Stimulated activated CD4-positive, alpha-beta T cell treated with anti-CD3 and anti-CD28 coated beads, Interleukin-4, amount 100 ng/mL, for 1 hour (primary cell): ENCODE data around the gene TTYH2.

Source experiments
- DNase-seq: peaks from one replicate; pipeline ENCODE4 v3.0.0-alpha.2; 2020

The TTYH2 gene

GRCh38 chr17:74216505-74216904 is 3.1 kb downstream of the TTYH2 start:
- DNase-seq = no peak

DNA sequence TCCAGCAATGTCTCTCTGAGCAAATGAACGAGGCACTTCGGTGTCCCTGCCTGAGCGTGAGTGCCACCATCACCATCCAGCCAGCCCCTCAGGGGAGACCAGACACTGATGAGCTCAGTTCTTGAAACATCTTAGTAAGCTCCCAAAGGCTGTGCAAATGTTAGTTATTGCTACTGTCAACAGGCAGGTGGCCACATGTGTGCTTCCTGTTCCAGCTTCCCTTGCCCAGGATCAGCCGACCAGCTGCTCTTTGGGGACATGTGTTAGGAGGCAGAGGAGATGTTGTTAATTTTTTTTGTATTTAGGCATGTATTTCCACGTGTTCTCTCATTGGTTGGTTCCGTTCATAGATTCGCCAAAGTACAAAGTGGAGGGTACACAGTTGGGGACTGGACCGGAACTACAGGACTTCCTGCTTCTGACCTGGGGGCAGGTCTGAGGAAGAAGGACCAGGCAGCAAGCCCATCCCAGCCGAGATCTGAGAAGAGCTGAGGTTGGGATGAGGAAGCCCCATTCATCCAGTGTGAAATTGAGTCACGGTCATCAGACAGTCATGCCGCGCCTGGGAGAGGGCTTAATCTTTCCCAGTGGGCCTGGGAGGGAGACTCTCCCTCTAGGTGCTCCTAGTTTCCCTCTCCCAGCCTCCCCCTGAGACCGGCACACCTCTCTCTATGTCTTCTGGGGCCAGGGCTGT is 3.8 kb downstream of the TTYH2 start:
- no peak for DNase-seq

GRCh38 chr17:74217888-74218287 is 4.5 kb downstream of the TTYH2 start:
- no peak for DNase-seq

- no peak for DNase-seq
Observed at GRCh38 chr17:74218436-74218835, 5.1 kb downstream of the TTYH2 start.

DNA sequence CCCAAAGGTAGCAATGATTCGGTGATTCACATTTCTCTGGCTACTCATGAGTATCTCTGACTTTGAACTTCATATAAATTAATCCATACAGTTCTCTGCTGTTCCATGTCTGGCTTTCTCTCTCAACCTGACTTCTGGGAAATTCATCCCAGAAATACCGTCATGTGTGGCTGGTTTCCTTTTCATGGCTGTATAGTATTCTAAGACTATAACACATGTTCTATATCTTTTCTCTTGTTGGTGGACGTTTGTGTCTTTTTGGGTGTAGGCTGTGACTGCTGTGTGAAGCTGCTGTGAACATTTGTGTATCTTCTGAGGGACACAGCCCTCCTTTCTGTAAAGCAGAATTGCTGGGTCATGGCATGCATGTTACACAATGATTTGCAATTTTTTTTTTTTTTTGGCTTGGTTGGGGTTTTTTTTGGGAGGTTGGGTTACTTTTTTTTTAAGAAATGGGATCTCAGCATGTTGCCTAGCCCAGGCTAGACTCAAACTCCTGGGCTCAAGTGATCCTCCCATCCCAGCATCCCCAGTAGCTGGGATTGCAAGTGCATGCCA is 6.3 kb downstream of the TTYH2 start:
- no peak for DNase-seq

- no peak for DNase-seq
Observed at GRCh38 chr17:74220219-74220618, 6.8 kb downstream of the TTYH2 start.

DNA sequence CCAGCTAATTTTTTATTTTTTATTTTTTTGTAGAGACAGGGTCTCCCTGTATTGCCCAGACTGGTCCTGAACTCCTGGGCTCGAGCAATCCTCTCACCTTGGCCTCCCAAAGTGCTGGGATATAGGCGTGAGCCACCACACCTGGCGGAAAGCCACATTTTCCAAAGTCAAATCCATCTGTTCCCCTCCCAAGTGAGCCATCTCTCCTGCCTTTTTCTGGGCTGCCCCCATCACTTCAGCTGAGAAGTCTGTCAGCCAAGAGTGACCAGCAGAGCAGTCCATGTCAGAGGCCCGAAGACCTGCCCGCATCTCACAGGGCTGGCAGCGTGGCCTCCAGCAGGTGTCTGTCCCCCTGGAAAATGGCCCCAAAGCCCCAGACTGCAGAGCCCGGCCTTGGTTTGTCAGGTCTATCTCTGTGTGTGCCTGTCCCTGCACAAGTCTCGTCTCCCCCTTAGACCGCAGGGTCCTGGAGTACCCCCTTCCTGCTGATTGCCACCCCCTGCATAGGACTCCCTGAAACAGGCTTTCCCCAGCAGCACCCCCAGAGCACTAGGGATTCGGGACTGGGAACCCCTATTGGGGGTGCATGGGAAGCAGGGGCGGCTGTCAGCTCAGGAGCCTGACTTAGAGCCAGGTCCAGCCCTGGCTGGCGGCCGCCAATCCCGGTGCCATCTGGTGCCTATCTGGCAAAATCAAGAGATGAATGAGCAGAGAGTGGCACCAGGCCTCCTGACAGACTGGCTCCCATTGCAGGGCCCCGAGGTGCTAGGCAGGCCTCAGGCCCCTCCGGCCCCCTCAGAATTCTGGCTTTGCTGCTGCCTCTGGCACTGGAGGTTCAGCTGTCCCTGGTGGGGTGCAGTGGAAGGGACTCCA is 7.8 kb downstream of the TTYH2 start:
- no peak for DNase-seq

DNA sequence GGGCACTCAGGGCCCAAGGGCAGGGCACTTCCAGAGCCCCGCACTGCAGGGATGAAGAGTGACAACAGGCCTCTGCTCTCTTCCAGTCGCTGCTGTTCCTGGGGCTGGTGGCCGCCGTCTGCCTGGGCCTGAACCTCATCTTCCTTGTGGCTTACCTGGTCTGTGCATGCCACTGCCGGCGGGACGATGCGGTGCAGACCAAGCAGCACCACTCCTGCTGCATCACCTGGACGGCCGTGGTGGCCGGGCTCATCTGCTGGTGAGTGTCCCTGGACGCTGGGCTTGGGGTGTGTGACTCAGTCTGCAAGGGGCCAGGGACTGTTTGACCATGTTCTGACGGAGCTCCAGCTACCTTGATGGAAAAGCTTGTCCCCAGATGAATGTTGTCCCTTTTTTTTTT is 9.0 kb downstream of the TTYH2 start:
- DNase-seq = no peak

DNA sequence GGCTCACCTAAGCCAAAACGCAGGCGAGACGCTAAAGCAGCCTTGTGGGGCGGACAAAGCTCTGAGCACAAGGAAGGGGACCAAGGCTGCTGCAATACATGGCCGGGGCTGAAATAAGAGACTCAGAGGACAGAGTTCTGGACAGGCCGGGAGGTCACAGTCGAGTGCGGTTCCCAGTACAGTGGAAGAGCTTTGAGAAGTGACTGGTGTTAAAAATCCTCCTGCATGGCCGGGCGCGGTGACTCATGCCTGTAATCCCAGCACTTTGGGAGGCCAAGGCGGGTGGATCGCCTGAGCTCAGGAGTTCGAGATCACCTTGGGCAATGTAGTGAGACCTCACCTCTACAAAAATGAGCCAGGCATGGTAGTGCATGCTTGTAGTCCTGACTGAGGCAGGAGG is 10.5 kb downstream of the TTYH2 start:
- DNase-seq = no peak

DNA sequence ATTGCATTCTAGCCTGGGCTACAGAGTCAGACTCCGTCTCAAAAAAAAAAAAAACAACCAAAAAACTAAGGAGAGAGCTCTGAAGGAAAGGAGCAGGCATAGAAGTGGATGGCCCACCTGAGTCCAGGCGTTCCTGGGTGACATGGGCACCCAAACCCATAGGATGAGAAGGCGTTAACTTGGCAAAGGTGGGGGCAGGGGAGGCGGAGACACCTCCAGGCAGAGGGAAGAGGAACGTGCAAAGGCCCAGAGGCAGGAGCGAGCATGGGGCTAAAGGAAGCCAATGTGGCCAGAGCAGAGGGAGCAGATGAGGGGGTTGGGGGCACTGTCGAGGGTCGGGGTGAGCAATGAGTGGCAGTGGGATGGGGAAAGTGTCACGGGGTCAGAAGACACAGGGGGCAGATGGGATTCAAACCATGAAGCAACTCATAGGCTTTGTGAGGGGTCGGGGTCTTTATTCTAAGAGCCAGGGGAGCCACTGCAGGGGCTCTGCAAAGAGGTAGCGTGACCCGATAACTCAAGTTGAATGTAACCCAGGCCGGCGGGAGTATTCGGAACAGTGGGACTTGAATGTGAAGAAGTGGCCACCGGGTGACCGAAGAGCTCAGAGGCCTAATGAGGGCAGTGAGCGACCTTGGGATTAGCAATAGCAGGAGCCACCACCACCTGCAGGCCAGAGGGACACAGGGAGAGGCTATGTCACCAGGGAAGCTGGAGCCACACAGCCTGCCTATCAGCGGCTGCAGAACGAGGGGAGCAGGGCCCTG is 11.8 kb downstream of the TTYH2 start:
- no peak for DNase-seq

DNA sequence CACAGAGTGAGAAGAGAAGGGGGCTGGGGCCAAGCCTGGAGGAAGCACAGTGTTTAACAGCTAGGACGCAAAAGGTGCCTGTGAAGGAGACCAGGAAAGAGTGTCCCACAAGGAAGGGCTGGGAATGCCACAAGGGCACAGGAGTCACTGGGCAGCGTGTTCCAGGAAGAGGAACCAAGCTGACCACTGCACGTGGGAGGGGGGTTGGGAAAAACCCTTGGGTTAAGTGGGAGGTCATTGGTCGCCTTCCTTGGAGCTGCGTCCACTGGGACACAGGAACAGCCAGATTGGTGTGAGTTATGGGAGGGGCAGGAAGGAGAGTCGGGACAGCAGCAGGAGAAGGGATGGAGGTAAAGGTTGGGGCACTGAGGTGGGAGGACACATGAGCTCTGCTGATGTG is 12.9 kb downstream of the TTYH2 start:
- DNase-seq = no peak

- DNase-seq = no peak
Observed at GRCh38 chr17:74227271-74228080, 14.1 kb downstream of the TTYH2 start.

DNA sequence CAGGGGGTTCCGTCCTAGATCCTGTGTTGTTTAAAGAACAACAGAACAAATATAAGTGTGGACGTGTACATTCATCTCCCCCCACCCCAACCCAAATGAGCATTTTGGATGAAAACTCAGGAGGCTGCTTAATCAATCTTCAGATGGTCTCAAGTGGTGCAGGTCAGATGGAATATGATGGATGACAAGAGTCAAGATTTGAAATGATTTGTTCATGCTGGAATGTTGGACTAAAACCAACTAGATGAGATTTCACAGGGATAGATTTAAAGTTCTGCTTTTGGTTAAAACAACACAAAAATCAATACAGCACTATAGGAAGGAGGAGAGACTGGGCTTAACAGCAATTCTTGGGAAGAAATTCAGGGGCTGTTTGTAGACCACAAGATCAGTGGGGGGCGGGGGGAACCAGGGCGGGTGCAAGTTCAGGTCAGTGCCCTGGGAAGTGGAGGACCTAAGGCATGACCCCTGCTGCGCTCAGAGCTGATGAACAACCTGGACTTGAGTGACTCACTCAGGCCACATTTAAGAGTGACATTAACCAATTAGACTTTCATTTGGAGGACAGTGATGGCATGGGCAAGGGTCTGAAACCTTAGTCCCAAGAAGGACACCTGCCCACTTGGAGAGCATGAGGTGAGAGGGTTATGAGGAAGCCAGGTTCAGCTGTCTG is 15.1 kb downstream of the TTYH2 start:
- DNase-seq = no peak

- no peak for DNase-seq
Observed at GRCh38 chr17:74230896-74231295, 17.5 kb downstream of the TTYH2 start.

DNA sequence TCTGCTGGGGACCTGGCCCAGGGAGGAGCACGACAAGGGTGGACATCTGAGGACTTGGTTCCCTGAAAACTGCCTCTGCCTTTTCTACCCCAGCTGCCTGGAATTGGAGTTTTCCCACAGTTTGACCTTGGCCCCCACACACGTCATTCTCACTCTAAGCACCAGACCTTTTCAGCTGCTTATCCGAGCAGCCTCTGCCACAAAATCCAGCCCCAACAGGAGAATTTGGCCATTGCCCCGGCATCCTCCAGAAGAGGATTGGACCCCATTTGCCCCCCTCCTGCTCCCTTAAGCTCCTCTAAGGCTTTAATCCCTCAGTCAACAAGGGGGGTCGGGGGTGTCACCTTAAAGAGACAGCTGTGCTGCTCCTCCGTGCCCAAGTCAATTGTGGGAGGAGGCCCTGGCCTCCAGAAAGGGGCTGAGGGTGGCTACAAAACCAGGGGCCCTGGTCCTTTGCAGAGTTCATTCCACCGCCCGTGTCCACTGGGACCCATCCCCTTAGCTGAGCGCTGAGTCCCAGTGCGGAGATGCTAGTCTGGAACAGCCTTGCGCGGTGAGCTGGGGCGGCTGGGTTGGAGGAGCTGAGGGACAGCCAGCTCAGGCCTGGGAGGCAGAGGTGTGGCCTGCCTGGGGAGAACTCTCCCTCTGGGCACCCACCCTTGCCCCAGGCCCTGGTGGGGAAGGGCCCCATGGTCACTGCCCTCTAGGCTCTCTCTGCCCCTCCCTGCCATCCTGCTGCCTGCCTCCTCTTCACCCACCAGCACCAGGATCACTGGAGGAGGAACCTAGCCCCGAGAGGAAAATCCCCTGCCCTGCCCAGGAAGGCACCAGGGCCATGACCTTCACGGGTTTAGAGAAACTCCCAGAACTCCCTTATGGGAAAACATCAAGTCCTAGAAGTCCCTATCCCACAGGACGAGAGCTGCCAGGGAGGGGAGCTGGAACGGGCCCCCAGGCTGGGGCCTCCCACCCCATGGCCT is 18.8 kb downstream of the TTYH2 start:
- DNase-seq = no peak

GRCh38 chr17:74233937-74234336 is 20.6 kb downstream of the TTYH2 start:
- no peak for DNase-seq

GRCh38 chr17:74234486-74234885 is 21.1 kb downstream of the TTYH2 start:
- no peak for DNase-seq

- DNase-seq = no peak
Observed at GRCh38 chr17:74235040-74235581, 21.7 kb downstream of the TTYH2 start.

DNA sequence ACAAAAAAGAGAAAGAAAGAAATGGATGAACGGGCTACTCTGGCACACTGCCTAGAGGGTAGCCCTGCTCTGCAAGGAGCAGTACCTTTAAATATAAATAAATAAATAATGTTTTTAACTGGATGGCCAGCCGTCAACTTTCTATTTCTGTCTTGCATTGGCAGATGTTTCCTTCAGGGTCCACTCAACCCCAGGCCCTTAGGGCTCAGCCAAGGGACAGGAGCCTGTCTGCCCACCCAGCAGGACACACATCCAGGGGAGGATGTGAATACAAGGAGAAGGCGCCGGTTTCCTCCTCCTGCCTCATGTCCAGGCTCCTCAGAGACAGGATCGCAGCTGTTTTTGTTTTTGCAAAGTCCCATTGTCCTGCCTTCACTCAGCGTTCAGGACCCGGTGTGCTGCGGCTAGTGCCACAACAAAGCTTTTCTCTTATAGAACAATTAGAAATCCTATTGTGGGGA is 22.6 kb downstream of the TTYH2 start:
- DNase-seq = no peak

DNA sequence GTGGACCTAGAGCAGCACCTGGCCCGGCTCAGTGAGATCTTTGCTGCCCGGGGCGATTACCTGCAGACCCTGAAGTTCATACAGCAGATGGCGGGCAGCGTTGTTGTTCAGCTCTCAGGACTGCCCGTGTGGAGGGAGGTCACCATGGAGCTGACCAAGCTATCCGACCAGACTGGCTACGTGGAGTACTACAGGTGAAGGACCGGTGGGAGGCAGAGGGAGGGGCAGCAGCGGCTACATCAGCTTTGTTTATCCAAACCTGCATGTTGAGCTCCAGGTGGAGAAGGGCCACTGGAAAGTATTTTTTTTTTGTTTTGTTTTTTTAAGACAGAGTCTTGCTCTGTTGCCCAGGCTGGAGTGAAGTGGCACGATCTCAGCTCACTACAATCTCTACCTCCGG is 23.9 kb downstream of the TTYH2 start:
- DNase-seq = no peak
